NB4 (cell line): ENCODE measurements around the gene PHLDB1.

Experiments
- CTCF ChIP-seq: IDR thresholded peaks from one replicate; pipeline ENCODE4 v1.5.1; 2012; ENCODE audit warnings: low read depth, low read length
- TF ChIP-seq, protein P1 (sequence below): IDR thresholded peaks from 2 replicates; pipeline ENCODE4 v1.6.1; 2011; ENCODE audit warnings: low read depth, low read length

GRCh38 chr11:118643142-118643994 lies 36.0 kb downstream of the PHLDB1 start:
- TF ChIP-seq CTCF: no peak
- TF ChIP-seq, protein P1, sequence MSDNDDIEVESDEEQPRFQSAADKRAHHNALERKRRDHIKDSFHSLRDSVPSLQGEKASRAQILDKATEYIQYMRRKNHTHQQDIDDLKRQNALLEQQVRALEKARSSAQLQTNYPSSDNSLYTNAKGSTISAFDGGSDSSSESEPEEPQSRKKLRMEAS: no peak
